ENCODE measurements around the gene OR1D5.

OR1D5 gene

GRCh38 chr17:3043737-3044365, 19.6 kb downstream of the OR1D5 start:
- no peaks in the 10 kb centered on the region for H3K9me2 ChIP-seq (replicated peaks; ENCODE audit: insufficient read depth, low read length)
- H3K9ac ChIP-seq (ENCODE audit: low read length), result no peak overlapping the region
- H3K4me3 ChIP-seq (ENCODE audit: insufficient read depth, low read length, poor library complexity, severe bottlenecking), result no peak overlapping the region
- no peak overlapping the region for H2AFZ ChIP-seq (ENCODE audit: low read depth, low read length, severe bottlenecking)
- TF ChIP-seq, protein P1, sequence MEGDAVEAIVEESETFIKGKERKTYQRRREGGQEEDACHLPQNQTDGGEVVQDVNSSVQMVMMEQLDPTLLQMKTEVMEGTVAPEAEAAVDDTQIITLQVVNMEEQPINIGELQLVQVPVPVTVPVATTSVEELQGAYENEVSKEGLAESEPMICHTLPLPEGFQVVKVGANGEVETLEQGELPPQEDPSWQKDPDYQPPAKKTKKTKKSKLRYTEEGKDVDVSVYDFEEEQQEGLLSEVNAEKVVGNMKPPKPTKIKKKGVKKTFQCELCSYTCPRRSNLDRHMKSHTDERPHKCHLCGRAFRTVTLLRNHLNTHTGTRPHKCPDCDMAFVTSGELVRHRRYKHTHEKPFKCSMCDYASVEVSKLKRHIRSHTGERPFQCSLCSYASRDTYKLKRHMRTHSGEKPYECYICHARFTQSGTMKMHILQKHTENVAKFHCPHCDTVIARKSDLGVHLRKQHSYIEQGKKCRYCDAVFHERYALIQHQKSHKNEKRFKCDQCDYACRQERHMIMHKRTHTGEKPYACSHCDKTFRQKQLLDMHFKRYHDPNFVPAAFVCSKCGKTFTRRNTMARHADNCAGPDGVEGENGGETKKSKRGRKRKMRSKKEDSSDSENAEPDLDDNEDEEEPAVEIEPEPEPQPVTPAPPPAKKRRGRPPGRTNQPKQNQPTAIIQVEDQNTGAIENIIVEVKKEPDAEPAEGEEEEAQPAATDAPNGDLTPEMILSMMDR (IDR thresholded peaks at IDR 0.05; ENCODE audit: insufficient read depth, low read length, poor library complexity, severe bottlenecking), result peak; percentile 31
- no peak for TF ChIP-seq EZH2phosphoT487 (conservative IDR thresholded peaks at IDR 0.05; ENCODE audit: low read length)
- H3K36me3 ChIP-seq (ENCODE audit: low read length), result no peaks in the 10 kb centered on the region
- no peak overlapping the region for H3K4me2 ChIP-seq (ENCODE audit: low read depth, low read length, poor library complexity, severe bottlenecking)
- no peaks in the 10 kb centered on the region for H3F3A ChIP-seq (ENCODE audit: insufficient read depth)
- H3K79me2 ChIP-seq (ENCODE audit: insufficient read depth, low read length), result no peaks in the 10 kb centered on the region
- H3K27me3 ChIP-seq (ENCODE audit: low read length), result peaks cover 3% of the 10 kb centered on the region; the same call in 1 of the 2 replicates
- no peak overlapping the region for H3K27ac ChIP-seq (ENCODE audit: low read depth, low read length)
- H3K9me3 ChIP-seq (ENCODE audit: insufficient read depth, low read length), result peaks cover 6% of the 10 kb centered on the region; the same call in 1 of the 2 replicates
- H4K20me1 ChIP-seq (ENCODE audit: low read depth, low read length), result no peaks in the 10 kb centered on the region

- H3F3A ChIP-seq (ENCODE audit: insufficient read depth), result no peaks in the 10 kb centered on the region
- H3K9ac ChIP-seq (ENCODE audit: low read length), result no peak overlapping the region
Observed at GRCh38 chr17:3040882-3041281, 22.5 kb downstream of the OR1D5 start.

GRCh38 chr17:3039736-3040135, 23.7 kb downstream of the OR1D5 start:
- H3K79me2 ChIP-seq (ENCODE audit: insufficient read depth, low read length), result no peaks in the 10 kb centered on the region
- H3K4me2 ChIP-seq (ENCODE audit: low read depth, low read length, poor library complexity, severe bottlenecking), result no peak overlapping the region
- no peak overlapping the region for H2AFZ ChIP-seq (ENCODE audit: low read depth, low read length, severe bottlenecking)
- H3K27me3 ChIP-seq (ENCODE audit: low read length), result no peaks in the 10 kb centered on the region
- H3K9ac ChIP-seq (ENCODE audit: low read length), result no peak overlapping the region
- H3K9me3 ChIP-seq (ENCODE audit: insufficient read depth, low read length), result peaks cover 6% of the 10 kb centered on the region; the same call in 1 of the 2 replicates
- no peak overlapping the region for H3K27ac ChIP-seq (ENCODE audit: low read depth, low read length)
- no peak overlapping the region for H3K4me3 ChIP-seq (ENCODE audit: insufficient read depth, low read length, poor library complexity, severe bottlenecking)
- H3F3A ChIP-seq (ENCODE audit: insufficient read depth), result no peaks in the 10 kb centered on the region
- no peaks in the 10 kb centered on the region for H3K9me2 ChIP-seq (replicated peaks; ENCODE audit: insufficient read depth, low read length)
- H3K36me3 ChIP-seq (ENCODE audit: low read length), result no peaks in the 10 kb centered on the region
- TF ChIP-seq, protein P1 (IDR thresholded peaks at IDR 0.05; ENCODE audit: insufficient read depth, low read length, poor library complexity, severe bottlenecking), result no peak
- no peak for TF ChIP-seq EZH2phosphoT487 (conservative IDR thresholded peaks at IDR 0.05; ENCODE audit: low read length)
- H4K20me1 ChIP-seq (ENCODE audit: low read depth, low read length), result no peaks in the 10 kb centered on the region

More at GRCh38 chr17:3040882-3041281, 22.5 kb downstream of the OR1D5 start:
- no peaks in the 10 kb centered on the region for H3K79me2 ChIP-seq (ENCODE audit: insufficient read depth, low read length)
- H3K4me3 ChIP-seq (ENCODE audit: insufficient read depth, low read length, poor library complexity, severe bottlenecking), result no peak overlapping the region
- no peak for TF ChIP-seq EZH2phosphoT487 (conservative IDR thresholded peaks at IDR 0.05; ENCODE audit: low read length)
- TF ChIP-seq, protein P1 (IDR thresholded peaks at IDR 0.05; ENCODE audit: insufficient read depth, low read length, poor library complexity, severe bottlenecking), result no peak
- peaks cover 6% of the 10 kb centered on the region; the same call in 1 of the 2 replicates for H3K9me3 ChIP-seq (ENCODE audit: insufficient read depth, low read length)
- no peaks in the 10 kb centered on the region for H3K9me2 ChIP-seq (replicated peaks; ENCODE audit: insufficient read depth, low read length)
- no peaks in the 10 kb centered on the region for H3K36me3 ChIP-seq (ENCODE audit: low read length)
- no peak overlapping the region for H3K27ac ChIP-seq (ENCODE audit: low read depth, low read length)
- H3K27me3 ChIP-seq (ENCODE audit: low read length), result no peaks in the 10 kb centered on the region
- H2AFZ ChIP-seq (ENCODE audit: low read depth, low read length, severe bottlenecking), result no peak overlapping the region
- H4K20me1 ChIP-seq (ENCODE audit: low read depth, low read length), result no peaks in the 10 kb centered on the region
- no peak overlapping the region for H3K4me2 ChIP-seq (ENCODE audit: low read depth, low read length, poor library complexity, severe bottlenecking)

All from SU-DHL-6 (cell line).